Body of pancreas (tissue), 4 donors: ENCODE results near the gene ATP10A. TPM values are rescaled to one million over a fixed set of nuclear protein-coding genes. Genes with fewer than 3 reads are reported as not detected.
"Not testable (repeated sequence)": the region's sequence is repeated elsewhere in the genome, so short reads cannot be mapped to it uniquely, and the experiment has no call there.

ENCODE experiments used
- ATAC-seq: fragments of 150-250 bp; one replicate; pipeline ENCODE4 v1.9.1; 2016
- DNase-seq, 4 donors: peaks; one replicate each; pipeline ENCODE4 v3.0.0-alpha.2; 2019
- H3K27ac ChIP-seq, 4 donors: fragments of 200-600 bp; sonication (generic); 1 replicate in 3 of 4; 2 replicates in 1 of 4; pipeline versions ENCODE4 v1.5.1 to v1.6.1; 2016 to 2019; ENCODE audit warnings: mild to moderate bottlenecking in 1 of 4, mixed read lengths in 1 of 4, moderate library complexity in 1 of 4
- H3K27me3 ChIP-seq, 2 donors: fragments of 200-600 bp; sonication (generic); one replicate each; pipeline ENCODE4 v1.6.0; 2016; ENCODE audit warnings: mild to moderate bottlenecking in 1 of 2
- H3K36me3 ChIP-seq, 2 donors: fragments of 200-600 bp; sonication (generic); replicated peaks in 1 of 2; 2 replicates each; pipeline ENCODE4 v1.5.1; 2016; ENCODE audit warnings: low read depth in 2 of 2; ENCODE audit not compliant: insufficient read depth in 1 of 2
- H3K4me1 ChIP-seq: fragments of 200-600 bp; sonication (generic); one replicate; pipeline ENCODE4 v1.6.0; 2016
- H3K4me3 ChIP-seq, 2 donors: fragments of 200-600 bp; sonication (generic); 1 replicate in 1 of 2; 2 replicates in 1 of 2; pipeline ENCODE4 v1.5.1; 2016 to 2019
- H3K9me3 ChIP-seq, 3 donors: fragments of 200-600 bp; sonication (generic); 1 replicate in 2 of 3; 2 replicates in 1 of 3; pipeline ENCODE4 v1.5.1; 2016
- CTCF ChIP-seq, 7 experiments: fragments of 450-650 bp in 4 of 7; fragments of 200-600 bp in 3 of 7; sonication (generic) in 3 of 7; IDR thresholded peaks; one replicate each; pipeline ENCODE4 v1.5.1; 2016 to 2019; ENCODE audit warnings: antibody characterized with exemption in 7 of 7
- POLR2A ChIP-seq, 3 donors: fragments of 450-650 bp; IDR thresholded peaks; one replicate each; pipeline ENCODE4 v1.6.1; 2016; ENCODE audit warnings: antibody characterized with exemption in 3 of 3, mild to moderate bottlenecking in 2 of 3
- WGBS, 2 donors: methylation state at CpG; one replicate each; pipeline ENCODE4 v1.1.5; 2017; 5-methylcytosine and 5-hydroxymethylcytosine counted together
- intact Hi-C: fragments of 100-400 bp; cut with DNase I; formaldehyde crosslinking; loops from one replicate; pipeline ENCODE4 v1.15.1; 2023
- microRNA-seq, 2 donors: library from miRNA; unstranded; fragments of <30 nt; microRNA quantifications; one replicate each; pipeline ENCODE4, GENCODE V29; 2016; ENCODE audit warnings: borderline number of aligned reads in 2 of 2, borderline replicate concordance in 2 of 2
- small RNA-seq: library from RNA; depleted of rRNA; stranded (forward); fragments of <200 nt; gene quantifications from one replicate; pipeline ENCODE3, GENCODE V24; 2016
- total RNA-seq, 2 donors: library from RNA; depleted of rRNA; stranded (reverse); fragments of >200 nt; gene quantifications; one replicate each; pipeline ENCODE4 v1.1.0, GENCODE V29; 2016

ATP10A gene
- total RNA-seq, 2 donors from 2014 or later, result 1.3 to 2.0 TPM

GRCh38 chr15:25640381-25640780 is 222.7 kb downstream of the ATP10A start:
- WGBS, 2 donors, result 62 to 78% methylated on average over 5 of the region's 5 CpGs
- Histone ChIP-seq H3K4me3 (no peak overlapping the region), H3K9me3 (no peaks in the 10 kb centered on the region), H3K27ac (no peak overlapping the region), H3K36me3 (no peaks in the 10 kb centered on the region), H3K27me3 (no peaks in the 10 kb centered on the region), H3K4me1 (peaks cover 23% of the 10 kb centered on the region)
- intact Hi-C loops, result no loop called here
- TF ChIP-seq CTCF (IDR thresholded peaks at IDR 0.05) (no peak), POLR2A (IDR thresholded peaks at IDR 0.05) (no peak)
- ATAC-seq, result no peak
- no peak for DNase-seq

GRCh38 chr15:25636486-25636885 is 226.6 kb downstream of the ATP10A start:
- 47 to 53% methylated on average over 9 of the region's 9 CpGs for WGBS, 2 donors

GRCh38 chr15:25635191-25635590 is 227.9 kb downstream of the ATP10A start:
- no peaks in the 10 kb centered on the region for H3K36me3 ChIP-seq
- H3K9me3 ChIP-seq, result no peaks in the 10 kb centered on the region
- no peak overlapping the region for H3K4me3 ChIP-seq
- no peak for ATAC-seq
- intact Hi-C loops, result no loop called here
- no peak for DNase-seq
- H3K27me3 ChIP-seq, result no peaks in the 10 kb centered on the region
- no peak overlapping the region for H3K27ac ChIP-seq
- H3K4me1 ChIP-seq, result peaks cover 12% of the 10 kb centered on the region
- TF ChIP-seq CTCF (IDR thresholded peaks at IDR 0.05), result no peak

More at GRCh38 chr15:25636486-25636885, 226.6 kb downstream of the ATP10A start:
- H3K4me3 ChIP-seq, H3K9me3 ChIP-seq, H3K36me3 ChIP-seq, DNase-seq, H3K27me3 ChIP-seq, H3K27ac ChIP-seq, intact Hi-C loops, ATAC-seq: not testable (repeated sequence)
- peaks cover 15% of the 10 kb centered on the region for H3K4me1 ChIP-seq

- ATAC-seq (no peak), DNase-seq (no peak)
- peaks cover 12% of the 10 kb centered on the region for H3K4me1 ChIP-seq
- no peak overlapping the region for H3K4me3 ChIP-seq
- TF ChIP-seq CTCF (IDR thresholded peaks at IDR 0.05) (no peak), POLR2A (IDR thresholded peaks at IDR 0.05) (no peak)
- intact Hi-C loops, result no loop called here
- H3K9me3 ChIP-seq, result no peaks in the 10 kb centered on the region
- H3K36me3 ChIP-seq, result no peaks in the 10 kb centered on the region
- H3K27ac ChIP-seq, result no peak overlapping the region
- 33 to 64% methylated on average over 2 to 3 of the region's 3 CpGs for WGBS, 2 donors
- no peaks in the 10 kb centered on the region for H3K27me3 ChIP-seq
Measured at GRCh38 chr15:25633862-25634261, 229.3 kb downstream of the ATP10A start.

GRCh38 chr15:25631971-25632370 is 231.2 kb downstream of the ATP10A start:
- TF ChIP-seq POLR2A (IDR thresholded peaks at IDR 0.05) (no peak), CTCF (IDR thresholded peaks at IDR 0.05) (no peak)
- DNase-seq, result no peak
- Histone ChIP-seq H3K9me3 (no peaks in the 10 kb centered on the region), H3K4me3 (no peak overlapping the region), H3K27me3 (no peaks in the 10 kb centered on the region), H3K4me1 (peaks cover 12% of the 10 kb centered on the region), H3K36me3 (no peaks in the 10 kb centered on the region), H3K27ac (no peak overlapping the region)
- no peak for ATAC-seq
- WGBS, 2 donors, result 39 to 49% methylated on average over 8 of the region's 8 CpGs
- intact Hi-C loops, result no loop called here

Small RNAs within 50 kb of the gene (microRNA-seq; reads per million reads assigned to microRNA genes)
- gene MIR4715, result 0 to 0.47 reads per million in 2 donors

Small RNAs within 50 kb of the gene (small RNA-seq; reads per million reads assigned to genes)
- gene MIR4715 (not detected), gene RNA5SP390 (not detected)
